ENCODE results near the gene GLOD4.
"Not testable (repeated sequence)": the region's sequence is repeated elsewhere in the genome, so short reads cannot be mapped to it uniquely, and the experiment has no call there.

GLOD4 gene

DNA sequence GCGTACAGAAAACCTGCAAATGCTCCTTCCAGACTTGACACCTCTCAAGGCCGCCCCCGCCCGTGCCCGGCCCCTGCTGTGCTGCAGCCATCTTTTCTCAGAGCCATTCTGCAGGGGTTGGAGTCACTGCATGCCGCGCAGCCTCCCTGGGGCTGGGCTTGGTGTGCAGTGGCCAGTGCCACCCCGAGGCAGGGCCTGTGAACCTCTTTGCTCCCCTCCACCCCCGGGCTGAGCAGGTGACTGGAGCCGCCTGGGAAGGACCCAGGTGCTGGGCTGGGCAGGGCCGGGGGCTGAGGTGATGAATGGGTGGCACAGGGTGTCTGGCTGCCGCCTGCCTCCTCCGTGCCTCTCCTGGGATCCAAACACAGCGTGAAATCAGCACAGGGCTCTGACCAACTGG is 20.4 kb upstream of the GLOD4 start:
- DNase-seq: no peak

DNA sequence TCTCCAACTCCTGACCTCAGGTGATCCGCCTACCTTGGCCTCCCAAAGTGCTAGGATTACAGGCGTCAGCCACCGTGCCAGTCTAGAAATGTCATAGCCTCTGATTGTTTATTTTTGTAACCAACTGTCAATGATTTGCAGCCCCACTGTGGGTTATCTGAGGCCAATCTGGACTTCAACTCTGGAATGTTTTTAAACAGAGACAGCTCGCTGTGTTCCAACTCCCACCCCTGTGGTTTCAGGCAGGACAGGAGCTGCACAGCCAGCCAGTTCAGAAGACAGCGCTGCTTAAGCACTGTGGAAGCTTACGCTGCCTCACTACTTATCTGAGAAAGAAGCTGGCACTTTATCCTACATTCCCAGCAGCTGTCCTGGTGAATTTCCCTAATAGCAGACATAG is 19.6 kb upstream of the GLOD4 start:
- DNase-seq: no peak

DNA sequence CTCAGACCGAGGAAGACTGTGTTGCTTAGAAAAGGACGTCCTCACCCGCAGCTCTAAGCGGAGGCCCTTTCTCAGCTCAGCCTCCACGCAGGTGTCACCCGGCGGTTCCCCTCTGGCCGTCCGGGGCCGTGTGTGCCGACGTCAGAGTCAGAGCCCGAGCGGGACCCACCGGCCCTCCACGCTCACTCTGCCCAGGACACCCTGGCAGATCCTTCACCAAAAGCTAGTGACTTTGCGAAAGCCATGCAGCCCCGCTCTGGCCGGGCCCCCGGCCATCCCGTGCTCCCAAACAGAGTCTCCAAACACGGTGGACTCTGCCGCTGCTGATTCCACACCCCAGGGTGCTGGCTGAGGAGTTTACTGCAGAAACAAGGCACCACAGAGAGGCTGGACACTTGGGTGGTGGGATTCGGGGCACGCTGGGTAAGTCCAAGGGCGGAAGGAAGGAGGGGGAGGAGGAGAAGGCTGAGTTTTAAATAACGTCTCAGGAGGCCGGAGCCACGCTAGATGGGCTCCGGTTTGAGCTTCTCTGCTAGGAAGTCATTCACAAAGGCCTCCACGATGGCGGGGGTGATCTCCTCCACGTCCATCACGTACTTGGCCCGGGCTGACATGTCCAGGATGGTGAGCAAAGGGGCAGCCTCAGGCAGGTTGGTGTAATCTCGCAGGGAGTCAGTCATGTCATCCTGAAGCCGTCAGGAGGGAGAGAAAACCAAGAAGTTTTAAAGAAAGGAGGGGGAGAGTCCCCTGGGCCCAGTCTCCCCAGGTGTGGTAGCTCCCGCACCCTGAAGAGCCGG is 18.6 kb upstream of the GLOD4 start:
- DNase-seq: no peak

DNA sequence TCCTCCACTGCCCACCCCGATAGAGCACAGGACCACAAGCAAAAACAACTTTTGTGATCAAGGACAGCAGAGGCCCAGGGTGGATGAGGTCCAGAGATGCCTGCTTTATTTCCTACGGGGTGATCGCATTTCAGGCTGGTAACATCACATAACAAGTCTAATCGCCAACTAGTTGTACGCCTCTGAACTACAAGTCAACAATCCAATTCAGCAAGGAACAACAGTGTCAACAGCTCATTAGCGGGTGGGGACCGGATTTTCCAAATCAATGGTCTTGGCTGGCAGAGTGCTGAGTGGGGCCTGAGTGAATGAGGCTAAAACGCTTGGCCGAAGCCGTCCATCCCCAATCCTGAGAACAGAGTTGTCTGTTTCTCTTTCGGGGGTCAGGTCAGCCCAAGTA is 17.2 kb upstream of the GLOD4 start:
- no peak for DNase-seq

DNA sequence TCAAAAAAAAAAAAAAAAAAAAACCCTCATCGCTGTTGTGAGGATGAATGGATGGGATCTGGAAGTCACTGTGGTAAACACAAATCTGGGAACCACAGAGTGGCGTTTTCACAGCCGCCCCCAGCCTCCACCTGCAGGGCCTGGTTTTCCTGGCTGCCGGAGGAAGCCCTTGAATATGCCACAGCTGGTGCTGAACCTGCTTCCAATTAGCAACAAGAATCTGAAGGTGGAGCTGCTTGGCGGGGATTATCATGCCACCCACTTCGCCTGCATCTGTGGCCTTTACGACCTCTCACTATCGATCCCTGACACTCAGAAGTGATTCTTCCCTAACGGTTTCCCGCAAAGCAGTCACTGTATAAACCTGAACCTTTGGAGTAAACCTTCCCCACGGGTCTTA is 16.2 kb upstream of the GLOD4 start:
- DNase-seq: no peak

DNA sequence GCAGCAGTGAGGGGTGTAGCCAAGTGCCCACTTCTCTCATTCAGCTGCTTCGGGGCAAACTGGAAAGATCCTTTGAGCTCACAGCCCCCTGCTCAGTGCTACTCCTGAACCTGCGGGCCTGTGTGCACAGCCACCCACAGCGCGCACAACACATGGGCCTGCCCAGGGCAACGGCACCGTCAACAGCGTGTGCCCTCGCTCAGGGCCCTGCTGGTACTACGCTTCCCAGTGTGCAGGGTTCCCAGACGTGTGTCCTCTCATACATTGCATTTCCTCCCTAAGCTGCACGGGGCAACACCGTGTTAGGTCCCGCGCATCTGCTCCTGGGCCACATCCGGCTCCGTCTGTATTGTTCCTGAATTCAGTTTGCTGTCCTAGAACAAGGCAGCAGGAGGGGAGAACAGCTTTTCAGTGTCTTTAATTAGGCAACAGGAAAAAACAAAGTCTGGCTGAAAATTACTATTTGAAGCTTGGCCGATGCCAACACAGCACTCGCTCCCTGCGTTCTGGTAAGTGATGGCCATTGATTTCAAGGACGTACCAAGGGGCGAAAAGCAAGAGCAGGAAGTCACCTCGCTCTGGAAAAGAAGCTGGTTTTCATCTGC is 15.3 kb upstream of the GLOD4 start:
- DNase-seq: no peak

DNA sequence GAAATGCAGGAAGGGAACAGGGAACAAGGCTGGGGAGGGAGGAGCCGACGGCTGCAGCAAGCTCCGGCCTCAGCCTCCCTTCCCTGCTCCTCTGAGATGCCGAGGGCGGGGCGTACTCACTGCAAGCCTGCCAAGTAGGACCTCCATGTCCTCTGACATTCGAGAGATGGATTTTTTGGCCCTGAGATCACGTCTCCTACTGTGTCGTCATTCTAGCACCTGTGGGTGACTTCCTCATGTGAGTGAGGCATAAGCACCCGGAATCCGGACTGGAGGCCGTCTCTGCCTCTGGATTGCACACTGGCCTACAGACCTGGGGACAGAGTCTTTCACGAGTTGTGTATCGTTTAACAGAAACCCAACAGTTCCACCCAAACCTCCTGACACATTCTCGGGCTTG is 14.5 kb upstream of the GLOD4 start:
- no peak for DNase-seq

DNA sequence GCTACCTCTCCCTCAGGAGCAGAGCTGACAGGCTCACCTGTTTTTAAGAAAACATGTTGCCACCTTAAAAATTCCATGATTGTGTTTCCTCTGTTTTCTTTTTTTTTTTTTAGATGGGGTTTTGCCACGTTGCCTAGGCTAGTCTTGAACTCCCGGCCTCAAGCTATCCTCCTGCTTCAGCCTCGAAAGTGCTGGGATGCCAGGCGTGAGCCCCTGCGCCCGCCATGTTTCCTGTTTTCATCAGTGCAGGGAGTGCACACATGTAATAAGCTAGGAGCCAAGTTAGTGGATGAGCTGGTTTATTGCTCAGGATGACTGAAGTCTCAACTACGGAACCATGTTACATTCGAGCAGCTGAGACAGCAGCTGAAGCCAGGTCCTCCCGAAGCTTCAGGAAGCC is 13.6 kb upstream of the GLOD4 start:
- no peak for DNase-seq

DNA sequence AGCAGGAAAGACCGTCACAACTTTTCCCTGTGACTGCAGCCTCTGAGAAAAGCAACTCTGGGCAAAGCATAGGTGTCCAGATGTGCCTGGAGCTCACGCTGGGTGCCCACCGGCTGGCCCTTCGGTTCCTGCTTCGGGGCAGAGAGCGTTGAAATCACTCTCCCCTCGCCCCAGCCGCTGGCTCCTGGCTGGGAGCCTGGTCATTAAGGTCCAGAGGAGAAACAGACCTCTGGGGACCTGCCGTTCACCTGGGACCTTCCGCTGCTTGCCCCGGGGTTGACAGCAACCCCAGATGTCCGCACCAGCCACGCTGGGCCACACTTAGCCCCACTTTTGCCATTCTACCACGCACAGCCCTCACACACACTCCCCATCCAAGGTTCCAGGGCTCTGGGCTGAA is 13.2 kb upstream of the GLOD4 start:
- no peak for DNase-seq

DNA sequence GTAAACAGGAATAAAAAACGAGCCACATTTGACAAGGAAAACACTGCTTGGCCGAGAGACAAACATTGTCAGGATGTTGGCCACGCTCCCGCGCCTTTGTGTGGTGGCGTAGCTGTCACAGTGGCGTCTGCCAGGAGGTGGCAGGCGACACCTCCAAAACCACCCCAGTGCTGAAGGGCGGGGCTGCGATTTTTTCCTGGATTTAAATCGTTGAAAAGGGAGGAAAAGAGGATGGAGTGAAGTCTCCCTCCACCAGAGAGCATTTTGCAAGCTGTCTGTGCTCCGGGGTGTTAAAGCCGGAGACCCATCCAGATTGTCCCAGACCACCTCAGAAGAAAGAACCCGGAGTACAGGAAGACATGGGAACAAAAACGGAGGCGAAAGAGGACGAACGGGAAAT is 12.8 kb upstream of the GLOD4 start:
- no peak for DNase-seq

DNA sequence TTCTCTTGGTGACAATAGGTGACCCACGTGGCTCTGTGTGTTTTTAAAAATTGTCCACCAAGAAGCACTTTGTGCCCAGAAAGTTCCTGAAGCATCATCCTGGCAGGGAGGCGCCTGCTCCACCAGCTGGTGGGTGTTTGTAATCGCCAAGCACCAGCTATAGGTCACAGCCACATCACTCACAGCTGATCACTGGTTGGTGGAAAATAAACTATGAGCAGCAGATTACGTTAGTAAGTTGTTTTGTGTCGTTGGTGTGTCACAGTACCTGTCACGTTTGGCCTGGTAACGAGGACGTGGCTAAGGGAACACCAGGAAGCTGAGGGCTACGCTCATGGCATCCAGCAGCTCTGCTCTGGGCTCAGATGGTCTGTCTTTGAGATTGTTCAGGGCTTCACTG is 10.2 kb upstream of the GLOD4 start:
- no peak for DNase-seq

DNA sequence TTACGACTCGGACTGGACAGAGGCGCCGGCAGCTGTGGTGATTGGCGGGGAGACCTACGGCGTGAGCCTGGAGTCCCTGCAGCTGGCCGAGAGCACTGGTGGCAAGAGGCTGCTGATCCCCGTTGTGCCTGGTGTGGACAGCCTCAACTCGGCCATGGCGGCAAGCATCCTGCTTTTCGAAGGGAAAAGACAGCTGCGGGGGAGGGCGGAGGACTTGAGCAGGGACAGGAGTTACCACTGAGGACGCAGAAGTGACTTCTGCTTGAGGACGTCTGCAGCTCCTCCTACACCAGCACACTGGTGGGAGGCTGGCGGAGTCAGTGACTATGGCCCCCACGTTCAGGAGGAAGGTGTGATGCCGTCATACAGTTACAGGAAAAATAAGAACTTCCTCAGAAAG is 9.7 kb upstream of the GLOD4 start:
- DNase-seq: no peak

DNA sequence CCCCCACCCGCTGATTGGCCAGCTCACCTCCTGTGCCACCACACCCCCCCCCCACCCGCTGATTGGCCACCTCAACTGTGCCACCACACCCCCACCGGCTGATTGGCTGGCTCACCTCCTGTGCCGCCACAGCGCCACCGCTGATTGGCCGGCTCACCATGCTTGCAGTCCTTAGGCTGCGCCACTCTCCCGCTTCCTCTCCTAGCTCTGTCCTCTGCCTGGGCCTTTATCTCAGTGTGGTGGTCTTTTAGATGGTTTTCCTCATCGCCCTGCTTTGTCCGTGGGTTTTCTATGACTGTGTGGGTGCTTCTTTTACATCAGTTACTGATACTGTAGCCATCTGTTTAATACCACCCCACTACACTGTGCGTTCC is 8.8 kb upstream of the GLOD4 start:
- DNase-seq: not testable (repeated sequence)

DNA sequence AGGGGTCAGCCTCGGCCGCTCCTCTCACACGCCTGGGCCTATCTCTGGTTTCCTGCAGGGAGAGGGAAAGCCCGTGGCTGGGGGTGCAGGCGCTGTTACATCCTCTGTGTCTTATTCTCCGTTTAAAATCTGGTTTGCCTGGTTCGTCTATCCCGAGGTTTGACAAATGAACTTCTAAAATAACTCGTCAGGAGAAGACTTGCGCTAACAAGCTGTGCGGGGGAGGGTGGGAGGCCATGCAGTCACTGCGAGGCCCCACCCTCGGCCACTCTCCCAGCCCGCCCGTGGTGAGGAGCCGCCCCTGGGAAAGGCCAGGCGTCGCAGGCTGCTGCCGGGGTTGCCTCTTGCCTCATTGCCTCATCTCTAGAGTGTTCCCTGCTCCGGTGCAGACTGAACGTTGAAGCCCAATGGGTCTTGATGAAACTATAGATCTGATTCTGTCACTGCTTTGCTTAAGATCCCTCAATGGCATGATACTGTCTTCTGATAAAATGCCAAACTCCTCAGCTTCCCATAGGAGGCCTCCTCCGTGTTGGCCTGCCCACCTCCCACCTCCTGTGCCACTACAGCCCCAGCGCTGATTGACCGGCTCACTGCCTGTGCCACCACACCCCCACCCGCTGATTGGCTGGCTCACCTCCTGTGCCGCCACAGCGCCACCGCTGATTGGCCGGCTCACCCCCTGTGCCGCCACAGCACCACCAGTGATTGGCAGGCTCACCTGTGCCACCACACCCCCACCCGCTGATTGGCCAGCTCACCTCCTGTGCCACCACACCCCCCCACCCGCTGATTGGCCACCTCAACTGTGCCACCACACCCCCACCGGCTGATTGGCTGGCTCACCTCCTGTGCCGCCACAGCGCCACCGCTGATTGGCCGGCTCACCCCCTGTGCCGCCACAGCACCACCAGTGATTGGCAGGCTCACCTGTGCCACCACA is 8.1 kb upstream of the GLOD4 start:
- not testable (repeated sequence) for DNase-seq

DNA sequence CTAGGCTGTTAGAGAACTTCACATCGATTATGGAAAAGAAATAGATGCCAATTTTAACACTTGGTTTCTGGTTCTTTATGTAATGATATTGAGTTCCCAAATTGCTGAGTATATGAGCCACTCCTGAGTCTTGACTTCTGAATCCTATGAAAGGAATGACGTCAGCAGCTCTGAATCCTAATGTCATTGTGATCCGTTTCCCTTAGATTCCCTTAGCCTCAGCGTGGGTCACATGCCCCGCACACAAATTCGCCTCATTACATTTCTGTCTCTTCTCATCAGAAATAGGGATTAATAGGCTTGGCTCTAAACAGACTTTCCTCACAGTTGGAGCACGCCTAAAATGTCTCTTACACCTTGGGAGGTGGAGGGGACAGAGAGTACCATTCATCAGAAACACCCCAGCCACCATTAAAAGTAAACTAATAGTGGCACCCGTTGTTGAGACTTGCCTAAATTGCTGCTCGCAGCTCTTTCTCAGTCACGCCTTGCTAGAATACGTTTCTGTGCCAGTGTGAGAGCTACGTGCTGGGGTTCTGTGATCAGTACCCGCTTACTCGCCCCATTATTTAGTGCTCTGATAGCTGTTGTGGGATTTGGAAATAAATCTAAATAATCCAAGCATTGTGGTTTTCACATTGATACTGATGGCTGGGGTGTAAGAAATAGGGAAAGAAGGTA is 7.2 kb upstream of the GLOD4 start:
- no peak for DNase-seq

DNA sequence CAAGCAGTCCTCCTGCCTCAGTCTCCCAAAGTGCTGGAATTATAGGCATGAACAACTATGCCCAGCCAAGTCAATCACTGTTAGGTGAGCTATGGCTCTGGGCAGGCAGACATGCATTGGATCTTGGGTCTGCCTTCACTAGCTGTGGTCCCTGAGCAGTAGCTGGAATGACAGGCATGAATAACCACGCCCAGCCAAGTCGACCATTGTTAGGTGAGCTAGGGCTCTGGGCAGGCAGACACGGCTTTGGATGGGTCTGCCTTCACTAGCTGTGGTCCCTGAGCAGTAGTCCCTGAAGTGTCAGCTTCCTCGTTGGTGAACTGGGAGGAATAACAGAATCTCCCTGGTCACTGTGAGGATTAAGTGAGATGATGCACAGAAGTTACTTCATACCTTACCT is 6.5 kb upstream of the GLOD4 start:
- DNase-seq: no peak

DNA sequence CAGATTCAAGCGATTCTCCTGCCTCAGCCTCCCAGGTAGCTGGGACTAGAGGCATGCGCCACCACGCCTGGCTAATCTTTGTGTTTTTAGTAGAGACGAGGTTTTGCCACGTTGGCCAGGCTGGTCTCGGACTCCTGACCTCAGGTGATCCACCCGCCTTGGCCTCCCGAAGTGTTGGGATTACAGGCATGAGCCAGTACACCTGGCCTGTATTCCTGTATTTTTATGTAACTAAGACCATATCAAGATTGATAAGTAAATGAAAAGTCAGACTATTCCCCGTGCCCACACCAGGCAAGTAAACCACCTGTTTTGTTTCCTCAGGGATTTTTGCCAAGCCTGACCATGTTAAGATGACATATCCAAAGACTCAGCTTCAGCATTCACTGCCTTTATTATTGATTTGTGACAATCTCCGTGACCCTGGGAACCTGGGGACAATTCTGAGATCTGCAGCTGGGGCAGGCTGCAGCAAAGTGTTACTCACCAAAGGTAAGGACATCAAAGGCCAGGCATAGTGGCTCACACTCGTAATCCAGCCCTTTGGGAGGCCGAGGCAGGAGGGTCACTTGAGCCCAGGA is 5.7 kb upstream of the GLOD4 start:
- DNase-seq: no peak

DNA sequence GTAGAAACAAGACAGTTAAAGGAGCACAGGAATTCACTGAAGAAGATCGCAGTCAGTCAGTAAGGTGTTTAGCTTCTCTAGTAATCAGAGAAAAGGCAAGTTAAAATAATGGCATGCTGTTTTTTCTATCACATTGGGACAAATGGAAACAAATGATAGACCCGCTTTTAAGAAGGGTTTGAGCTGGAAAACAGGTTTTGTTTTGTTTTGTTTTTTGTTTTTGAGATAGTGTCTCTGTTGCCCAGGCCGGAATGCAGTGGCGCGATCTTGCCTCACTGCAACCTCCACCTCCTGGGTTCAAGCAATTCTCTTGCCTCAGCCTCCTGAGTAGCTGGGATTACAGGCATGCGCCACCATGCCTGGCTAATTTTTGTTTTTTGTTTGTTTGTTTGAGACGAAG is 3.8 kb upstream of the GLOD4 start:
- DNase-seq: not testable (repeated sequence)

DNA sequence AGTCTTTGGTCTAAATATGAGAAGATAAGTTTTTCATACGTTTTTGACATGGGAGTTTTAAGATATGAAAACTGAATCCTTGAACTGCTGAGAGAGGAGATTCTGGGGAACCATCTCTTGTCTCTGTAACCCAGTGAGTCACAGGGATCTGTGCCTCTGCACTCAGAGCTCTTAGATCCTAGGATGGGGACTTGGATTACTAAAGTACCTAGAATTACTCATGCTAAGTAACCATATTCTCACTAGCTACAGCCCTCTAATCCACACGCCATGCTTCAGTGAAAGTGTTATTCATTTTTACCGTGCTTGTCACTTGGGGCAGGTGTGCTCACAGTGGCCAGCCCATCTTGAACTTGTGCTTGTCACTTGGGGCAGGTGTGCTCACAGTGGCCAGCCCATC is 2.1 kb upstream of the GLOD4 start:
- DNase-seq: no peak

DNA sequence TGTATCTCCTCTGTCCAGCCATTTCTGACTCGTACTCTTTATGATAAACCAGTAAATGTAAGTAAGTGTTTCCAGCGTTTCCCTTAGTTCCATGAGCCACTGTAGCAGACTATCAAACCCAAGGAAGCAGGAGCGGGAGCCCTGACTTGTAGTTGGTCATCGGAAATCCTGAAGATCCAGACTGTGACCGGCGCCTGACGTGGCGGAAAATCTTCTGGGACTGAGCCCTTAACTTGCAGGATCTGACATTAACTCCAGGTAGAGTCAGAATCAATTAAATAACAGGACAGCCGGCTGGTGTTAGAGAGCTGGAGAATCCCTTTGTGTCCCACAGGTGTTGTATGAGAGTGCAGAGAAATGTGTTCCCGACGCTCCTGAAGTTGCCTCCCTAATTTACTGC is 4.0 kb downstream of the GLOD4 start:
- no peak for DNase-seq

DNA sequence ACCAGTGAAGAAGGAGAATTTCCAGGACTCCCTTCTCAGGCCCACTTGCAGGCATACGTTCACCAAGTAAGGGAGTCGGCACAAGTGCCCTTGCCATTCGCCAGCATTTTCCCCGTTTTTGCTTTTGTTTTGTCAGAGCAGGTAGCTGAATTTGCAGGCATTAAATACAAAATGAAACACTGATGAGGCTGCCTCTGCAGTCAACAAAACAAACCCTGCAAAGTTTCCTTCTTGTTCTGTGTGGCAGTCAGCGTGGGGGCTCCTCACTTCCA is 7.8 kb downstream of the GLOD4 start:
- no peak for DNase-seq

DNA sequence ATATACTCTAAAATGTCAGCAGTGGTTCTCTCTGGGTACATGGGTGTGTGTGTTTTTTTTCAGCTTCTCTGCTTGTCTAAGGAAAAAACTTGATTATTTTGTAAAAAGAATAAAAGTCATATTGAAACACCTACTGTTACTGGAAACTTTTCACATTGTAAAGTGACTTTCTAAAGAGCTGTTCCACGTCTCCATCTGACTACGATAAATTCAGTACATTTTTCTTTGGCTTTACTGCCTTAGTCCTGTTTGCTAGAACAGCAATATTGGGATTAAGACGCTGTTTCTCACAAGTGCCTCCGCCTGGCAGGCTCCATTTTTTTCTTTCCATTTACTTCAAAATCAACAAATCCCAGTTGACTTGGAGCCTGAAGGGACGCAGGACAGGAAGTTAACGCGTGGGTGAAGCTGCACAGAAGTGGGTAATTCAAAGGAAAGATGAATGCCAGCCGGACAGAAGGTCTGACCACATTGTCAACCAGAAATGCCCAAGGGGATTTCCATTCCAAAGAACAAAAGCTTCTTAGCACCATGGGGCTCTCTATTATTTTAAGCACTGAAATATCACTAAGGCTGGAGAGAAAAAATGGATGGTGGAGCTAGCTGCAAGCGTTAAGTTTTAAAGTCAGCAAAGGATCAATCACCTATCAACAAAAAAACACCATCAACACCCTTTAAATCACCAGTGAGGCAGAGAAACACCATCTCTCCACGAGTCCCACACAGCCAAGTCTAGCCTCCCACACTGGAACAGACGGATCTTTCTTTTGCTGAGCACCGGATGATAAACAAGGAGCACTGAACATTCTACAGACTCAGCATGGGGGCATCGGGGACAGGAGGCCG is 8.4 kb downstream of the GLOD4 start:
- no peak for DNase-seq

Data from NCI-H510A treated with DMSO at 0.1 percent for 48 hours (cell line).